Breast epithelium (tissue), 3 donors: ENCODE measurements around the gene WNT7B.

Experiments
- CTCF ChIP-seq, 3 donors: fragments of 450-650 bp; IDR thresholded peaks; one replicate each; pipeline ENCODE4 v1.5.1; 2016 to 2017; ENCODE audit warnings: antibody characterized with exemption in 3 of 3, mild to moderate bottlenecking in 3 of 3, moderate library complexity in 3 of 3
- POLR2A ChIP-seq: fragments of 450-650 bp; IDR thresholded peaks from one replicate; pipeline ENCODE4 v1.6.1; 2016; ENCODE audit warnings: antibody characterized with exemption, mild to moderate bottlenecking, moderate library complexity
- POLR2AphosphoS5 ChIP-seq, 3 donors: sonication (generic); formaldehyde crosslinking; IDR thresholded peaks; one replicate each; pipeline ENCODE4 v1.6.1; 2017; ENCODE audit warnings: antibody characterized with exemption in 3 of 3

- TF ChIP-seq CTCF (IDR thresholded peaks at IDR 0.05) (no peak), POLR2A (no peak), POLR2AphosphoS5 (IDR thresholded peaks at IDR 0.05) (no peak)
Measured at GRCh38 chr22:45877036-45877380, 100.0 kb downstream of the WNT7B start.
